Measurements from ENCODE around the gene CADPS2.

DNA sequence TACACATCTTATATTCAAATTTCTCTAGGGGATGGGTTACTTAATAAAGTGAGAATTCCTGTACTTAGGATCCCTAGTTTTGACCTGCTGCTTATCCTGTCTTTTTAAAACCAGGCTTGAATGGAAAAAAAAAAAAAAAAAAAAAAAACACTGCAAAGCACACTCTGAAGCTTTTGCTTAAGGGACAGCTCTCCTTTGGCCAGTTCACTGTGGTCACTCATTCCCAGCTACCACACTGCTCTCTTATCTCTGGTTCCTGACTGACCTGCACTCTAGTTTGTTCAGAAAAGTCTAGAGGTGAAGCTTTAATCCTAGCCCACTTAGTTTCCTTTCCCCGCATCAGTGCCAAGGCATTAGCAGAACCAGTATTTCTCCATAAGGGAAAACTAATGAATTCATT is 82.4 kb downstream of the CADPS2 start:
- TF ChIP-seq, protein P1, sequence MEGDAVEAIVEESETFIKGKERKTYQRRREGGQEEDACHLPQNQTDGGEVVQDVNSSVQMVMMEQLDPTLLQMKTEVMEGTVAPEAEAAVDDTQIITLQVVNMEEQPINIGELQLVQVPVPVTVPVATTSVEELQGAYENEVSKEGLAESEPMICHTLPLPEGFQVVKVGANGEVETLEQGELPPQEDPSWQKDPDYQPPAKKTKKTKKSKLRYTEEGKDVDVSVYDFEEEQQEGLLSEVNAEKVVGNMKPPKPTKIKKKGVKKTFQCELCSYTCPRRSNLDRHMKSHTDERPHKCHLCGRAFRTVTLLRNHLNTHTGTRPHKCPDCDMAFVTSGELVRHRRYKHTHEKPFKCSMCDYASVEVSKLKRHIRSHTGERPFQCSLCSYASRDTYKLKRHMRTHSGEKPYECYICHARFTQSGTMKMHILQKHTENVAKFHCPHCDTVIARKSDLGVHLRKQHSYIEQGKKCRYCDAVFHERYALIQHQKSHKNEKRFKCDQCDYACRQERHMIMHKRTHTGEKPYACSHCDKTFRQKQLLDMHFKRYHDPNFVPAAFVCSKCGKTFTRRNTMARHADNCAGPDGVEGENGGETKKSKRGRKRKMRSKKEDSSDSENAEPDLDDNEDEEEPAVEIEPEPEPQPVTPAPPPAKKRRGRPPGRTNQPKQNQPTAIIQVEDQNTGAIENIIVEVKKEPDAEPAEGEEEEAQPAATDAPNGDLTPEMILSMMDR (IDR thresholded peaks at IDR 0.05 in 4 of 5, conservative IDR thresholded peaks at IDR 0.05 in 1 of 5) = no peak
- no peak for TF ChIP-seq POLR2A (IDR thresholded peaks at IDR 0.05)
